ENCODE data around the gene ZNF627.

DNA sequence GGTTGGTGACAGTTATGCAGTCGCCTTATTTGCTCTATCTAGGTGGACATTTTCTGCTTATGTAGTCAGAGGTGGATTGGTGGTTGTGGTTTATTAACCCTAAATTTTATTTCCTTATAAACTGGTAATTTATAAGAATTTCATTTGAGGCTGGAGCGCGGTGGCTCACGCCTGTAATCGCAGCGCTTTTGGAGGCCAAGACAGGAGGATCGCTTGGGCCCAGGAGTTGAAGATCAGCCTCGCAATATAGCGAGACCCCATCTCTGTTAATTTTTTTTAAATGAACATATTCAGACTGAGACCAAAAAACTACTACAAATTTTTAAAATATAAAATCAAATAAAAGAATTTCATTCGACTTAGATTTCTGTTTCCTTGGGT is 810 bp downstream of the ZNF627 start:
- no peak for TF ChIP-seq POLR2A (IDR thresholded peaks at IDR 0.05)
- TF ChIP-seq, protein P1, sequence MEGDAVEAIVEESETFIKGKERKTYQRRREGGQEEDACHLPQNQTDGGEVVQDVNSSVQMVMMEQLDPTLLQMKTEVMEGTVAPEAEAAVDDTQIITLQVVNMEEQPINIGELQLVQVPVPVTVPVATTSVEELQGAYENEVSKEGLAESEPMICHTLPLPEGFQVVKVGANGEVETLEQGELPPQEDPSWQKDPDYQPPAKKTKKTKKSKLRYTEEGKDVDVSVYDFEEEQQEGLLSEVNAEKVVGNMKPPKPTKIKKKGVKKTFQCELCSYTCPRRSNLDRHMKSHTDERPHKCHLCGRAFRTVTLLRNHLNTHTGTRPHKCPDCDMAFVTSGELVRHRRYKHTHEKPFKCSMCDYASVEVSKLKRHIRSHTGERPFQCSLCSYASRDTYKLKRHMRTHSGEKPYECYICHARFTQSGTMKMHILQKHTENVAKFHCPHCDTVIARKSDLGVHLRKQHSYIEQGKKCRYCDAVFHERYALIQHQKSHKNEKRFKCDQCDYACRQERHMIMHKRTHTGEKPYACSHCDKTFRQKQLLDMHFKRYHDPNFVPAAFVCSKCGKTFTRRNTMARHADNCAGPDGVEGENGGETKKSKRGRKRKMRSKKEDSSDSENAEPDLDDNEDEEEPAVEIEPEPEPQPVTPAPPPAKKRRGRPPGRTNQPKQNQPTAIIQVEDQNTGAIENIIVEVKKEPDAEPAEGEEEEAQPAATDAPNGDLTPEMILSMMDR (IDR thresholded peaks at IDR 0.05): no peak

Data from esophagus squamous epithelium (tissue), 4 donors.